GOT3 (cell line): ENCODE measurements around the gene PCBD1.
"Not testable (repeated sequence)": the region's sequence is repeated elsewhere in the genome, so short reads cannot be mapped to it uniquely, and the experiment has no call there.

Experiments
- DNase-seq: peaks from one replicate; lab custom pipeline; 2025; ENCODE audit warnings: mixed read lengths; lab: John Stamatoyannopoulos, UW

The PCBD1 gene

DNA sequence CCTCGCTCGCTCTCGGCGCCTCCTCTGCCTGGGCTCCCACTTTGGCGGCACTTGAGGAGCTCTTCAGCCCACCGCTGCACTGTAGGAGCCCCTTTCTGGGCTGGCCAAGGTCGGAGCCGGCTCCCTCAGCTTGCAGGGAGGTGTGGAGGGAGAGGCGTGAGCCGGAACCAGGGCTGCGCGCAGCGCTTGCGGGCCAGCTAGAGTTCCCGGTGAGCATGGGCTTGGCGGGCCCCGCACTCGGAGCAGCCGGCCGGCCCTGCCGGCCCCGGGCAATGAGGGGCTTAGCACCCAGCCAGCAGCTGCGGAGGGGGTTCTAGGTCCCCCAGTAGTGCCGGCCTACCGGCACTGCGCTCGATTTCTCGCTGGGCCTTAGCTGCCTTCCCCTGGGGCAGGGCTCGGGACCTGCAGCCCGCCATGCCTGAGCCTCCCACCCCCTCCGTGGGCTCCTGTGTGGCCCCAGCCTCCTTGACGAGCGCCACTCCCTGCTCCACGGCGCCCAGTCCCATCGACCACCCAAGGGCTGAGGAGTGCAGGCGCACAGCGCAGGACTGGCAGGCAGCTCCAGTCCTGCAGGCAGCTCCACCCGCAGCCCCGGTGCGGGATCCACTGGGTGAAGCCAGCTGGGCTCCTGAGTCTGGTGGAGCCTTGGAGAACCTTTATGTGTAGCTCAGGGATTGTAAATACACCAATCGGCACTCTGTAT lies 26.7 kb downstream of the PCBD1 start:
- DNase-seq, result not testable (repeated sequence)

- DNase-seq, result no peak
Observed at GRCh38 chr10:70858759-70859158, 29.6 kb downstream of the PCBD1 start.

DNA sequence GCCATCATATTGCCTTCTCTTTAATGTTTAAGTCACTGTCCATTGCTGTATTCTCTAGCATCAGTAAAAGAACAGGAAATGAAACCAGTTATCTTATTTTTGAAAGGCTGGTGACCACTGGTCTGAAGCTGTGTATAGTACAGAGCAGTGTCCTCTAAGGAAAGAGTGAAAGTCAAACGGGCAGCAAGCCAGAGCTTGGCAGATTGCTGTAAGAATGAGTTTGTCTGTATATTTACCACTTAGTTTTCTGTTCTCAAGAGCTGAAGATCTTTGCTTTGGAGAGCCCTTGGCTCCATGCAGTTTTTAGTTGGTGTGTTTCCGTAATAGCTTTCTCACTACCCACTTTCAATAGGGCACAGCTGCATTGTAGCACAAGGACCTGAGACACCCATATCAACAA lies 31.9 kb downstream of the PCBD1 start:
- DNase-seq, result no peak

DNA sequence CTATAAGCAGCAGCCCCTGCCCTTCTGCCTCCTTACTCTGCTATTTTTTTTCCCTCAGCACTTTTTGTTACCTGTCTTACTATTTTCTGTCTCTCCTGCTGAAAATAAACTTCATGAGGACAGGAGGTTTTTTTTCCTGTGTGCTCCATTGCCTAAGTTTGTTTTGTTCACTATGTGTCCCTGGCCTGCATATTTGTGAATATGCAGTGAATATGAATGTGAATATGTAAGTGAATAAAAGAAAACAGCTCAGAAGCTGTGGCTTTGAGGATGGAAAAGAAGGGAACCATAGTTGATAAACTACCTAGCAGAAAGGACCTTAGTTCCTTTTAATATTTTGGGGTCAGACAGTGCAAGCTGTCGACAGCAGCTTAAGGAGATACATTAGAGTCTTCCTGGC lies 34.9 kb downstream of the PCBD1 start:
- no peak for DNase-seq

GRCh38 chr10:70853038-70853437 lies 35.3 kb downstream of the PCBD1 start:
- no peak for DNase-seq

DNA sequence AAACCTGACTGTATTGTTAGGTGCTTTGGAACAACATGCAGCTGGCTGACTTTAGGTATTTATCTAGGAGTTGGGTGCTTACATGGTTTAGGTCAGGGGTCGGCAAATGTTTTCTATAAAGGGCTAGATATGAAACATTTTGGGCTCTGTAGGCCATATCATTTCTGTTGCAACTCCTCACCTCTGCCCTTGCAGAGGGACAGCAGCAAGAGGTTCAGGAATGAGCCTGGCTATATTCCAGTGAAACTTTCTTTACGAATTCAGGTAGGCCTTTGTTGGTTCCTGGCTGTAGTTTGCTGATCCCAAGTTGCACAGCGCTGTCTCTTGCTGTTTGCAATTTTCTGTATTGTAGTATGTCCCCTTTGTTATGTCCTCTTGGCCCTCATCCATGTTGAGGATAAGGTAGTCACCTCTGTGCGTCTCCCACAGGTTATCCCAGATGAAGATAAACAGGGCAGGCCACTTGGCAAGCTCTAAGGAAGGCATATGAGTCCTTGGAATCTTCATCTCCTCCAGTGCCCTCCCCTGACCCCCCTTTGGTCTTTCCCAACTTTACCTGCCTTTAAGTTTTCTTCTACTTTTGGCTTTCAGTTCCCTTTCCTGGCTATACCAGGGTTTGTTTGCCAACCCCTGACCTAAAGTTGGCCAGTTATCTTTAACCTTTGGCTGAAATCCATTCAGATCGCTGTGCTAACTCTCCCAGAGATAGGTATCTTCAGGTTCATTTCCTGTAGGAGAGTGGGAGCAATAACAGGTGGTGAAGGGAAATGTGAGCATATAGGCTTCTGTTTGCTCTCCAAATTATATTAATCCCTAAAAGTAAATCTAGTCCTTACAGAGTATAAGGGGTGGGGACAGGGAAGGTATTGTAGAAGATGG lies 36.5 kb downstream of the PCBD1 start:
- DNase-seq, result no peak

GRCh38 chr10:70850097-70850496 lies 38.3 kb downstream of the PCBD1 start:
- no peak for DNase-seq

DNA sequence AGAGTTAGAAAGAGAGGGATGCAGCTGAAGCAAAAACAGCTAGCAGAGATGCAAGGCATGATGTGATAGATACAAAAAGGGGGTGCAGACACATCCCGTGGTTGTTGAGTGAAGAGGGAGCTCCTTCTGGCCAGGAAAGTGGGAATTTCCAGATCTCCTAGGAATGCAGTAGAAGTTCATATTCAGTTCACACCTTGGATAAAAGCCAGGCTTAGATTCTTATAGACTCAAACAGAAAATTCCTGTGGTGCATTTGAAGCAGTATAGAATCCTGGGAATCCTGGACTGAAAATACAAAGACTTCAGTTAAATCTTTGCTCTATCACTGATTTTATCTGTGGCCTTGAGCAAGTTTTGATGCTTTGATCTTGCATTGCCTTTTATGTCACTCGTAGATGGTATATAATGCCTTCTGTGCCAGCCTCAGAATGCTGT lies 38.8 kb downstream of the PCBD1 start:
- DNase-seq, result no peak

DNA sequence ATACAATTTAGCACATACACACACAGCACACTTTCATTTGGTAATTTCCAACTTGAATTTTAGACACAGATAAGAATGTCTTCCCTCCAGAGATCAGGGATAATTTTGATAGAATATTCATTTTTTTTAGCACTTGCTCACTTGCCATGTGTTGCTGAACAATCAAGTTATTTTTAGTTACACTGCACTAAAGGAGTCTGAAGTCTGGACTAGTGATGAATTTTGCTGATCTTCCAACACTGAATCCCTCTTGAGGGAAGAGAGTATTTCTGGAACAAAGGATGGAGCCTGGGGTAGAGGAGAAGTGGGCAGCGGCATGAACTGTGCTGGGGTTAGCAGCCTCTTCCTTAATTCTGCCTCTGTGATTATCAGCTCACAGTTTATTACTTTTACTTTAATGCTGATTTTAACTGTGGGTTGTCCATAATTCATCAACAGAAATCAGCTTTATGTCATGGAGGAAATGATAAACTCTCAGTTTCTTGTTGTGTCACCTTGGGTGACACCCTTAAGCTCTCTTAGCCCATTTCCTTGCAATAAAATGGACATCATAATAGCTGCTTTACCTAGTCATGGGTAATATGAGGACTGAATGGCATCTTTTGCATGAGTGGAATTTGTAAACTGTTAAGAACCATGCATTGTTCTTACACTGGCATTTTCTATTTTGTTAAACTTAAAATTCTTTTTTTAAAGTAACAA lies 40.6 kb downstream of the PCBD1 start:
- no peak for DNase-seq

- no peak for DNase-seq
Observed at GRCh38 chr10:70846795-70847194, 41.6 kb downstream of the PCBD1 start.

GRCh38 chr10:70845816-70846215 lies 42.5 kb downstream of the PCBD1 start:
- no peak for DNase-seq

DNA sequence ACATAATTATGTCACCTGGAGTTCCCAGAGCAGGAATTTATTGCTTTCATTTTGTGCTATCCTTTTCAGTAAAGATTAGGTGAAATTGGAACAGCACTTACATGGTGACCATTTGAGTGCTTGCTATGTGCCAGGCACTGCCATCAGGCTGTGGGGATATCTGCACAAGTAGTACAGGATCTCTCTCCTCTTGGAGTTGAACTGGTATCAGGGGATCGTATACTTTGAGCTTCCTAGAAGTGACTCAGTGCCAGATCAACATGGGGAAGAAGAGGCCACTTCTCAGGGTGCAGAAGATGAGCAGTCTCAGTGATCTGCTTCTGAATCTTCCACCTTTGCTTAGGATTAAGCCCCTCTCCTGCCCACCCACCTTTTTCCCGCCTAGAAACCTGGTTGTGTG lies 43.1 kb downstream of the PCBD1 start:
- DNase-seq, result no peak

DNA sequence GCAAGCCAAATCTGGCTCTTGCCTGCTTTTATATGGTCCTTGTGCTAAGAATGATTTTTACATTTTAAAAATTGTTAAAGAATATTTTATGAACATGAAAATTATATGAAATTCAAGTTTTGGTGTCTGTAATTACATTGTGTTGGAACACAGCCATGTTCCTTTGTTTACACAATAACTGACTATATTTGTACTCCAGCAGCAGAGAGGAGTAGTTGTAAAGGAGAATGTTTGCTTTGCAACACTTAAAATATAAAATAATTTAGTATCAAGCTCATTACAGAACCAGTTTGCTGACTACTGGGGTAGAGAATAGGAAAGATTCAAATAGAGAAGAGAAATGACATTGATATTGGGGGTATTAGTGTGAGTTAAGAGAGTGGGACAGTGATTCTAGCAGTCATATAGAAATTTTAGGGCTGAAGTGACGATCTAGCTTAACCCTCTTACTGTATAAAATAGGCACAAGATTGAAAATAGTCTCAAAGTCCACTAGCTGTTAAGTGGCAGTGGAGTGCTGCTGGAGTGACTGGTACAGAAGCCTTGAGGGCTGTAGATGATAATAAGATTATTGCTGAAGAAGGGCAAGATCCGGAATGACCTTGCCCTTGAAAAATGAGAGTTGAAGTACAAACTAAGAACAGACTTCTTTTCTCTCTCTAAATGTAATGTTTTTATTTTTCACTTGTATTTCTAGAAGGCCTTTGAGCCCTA lies 44.4 kb downstream of the PCBD1 start:
- DNase-seq, result no peak

GRCh38 chr10:70843333-70843732 lies 45.0 kb downstream of the PCBD1 start:
- DNase-seq, result no peak

GRCh38 chr10:70840836-70841235 lies 47.5 kb downstream of the PCBD1 start:
- no peak for DNase-seq

GRCh38 chr10:70838270-70838805 lies 50.0 kb downstream of the PCBD1 start:
- no peak for DNase-seq

DNA sequence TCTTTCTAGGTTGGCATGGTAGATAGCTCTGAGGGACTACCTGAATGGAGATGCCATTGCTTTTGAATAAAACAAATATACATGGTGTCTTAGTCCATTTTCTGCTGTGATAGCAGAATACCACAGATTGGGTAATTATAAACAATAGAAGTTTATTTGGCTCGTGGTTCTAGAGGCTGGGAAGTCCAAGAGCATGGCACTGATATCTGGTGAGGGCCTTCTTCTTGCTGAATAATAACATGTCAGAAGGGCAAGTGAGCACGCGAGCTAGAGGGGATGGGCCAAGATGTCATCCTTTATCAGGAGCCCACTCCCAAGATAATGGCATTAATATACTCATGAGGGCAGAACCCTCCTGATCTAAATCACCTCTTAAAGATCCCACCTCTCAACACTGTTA lies 50.7 kb downstream of the PCBD1 start:
- DNase-seq, result no peak

- DNase-seq, result no peak
Observed at GRCh38 chr10:70836319-70836718, 52.0 kb downstream of the PCBD1 start.

DNA sequence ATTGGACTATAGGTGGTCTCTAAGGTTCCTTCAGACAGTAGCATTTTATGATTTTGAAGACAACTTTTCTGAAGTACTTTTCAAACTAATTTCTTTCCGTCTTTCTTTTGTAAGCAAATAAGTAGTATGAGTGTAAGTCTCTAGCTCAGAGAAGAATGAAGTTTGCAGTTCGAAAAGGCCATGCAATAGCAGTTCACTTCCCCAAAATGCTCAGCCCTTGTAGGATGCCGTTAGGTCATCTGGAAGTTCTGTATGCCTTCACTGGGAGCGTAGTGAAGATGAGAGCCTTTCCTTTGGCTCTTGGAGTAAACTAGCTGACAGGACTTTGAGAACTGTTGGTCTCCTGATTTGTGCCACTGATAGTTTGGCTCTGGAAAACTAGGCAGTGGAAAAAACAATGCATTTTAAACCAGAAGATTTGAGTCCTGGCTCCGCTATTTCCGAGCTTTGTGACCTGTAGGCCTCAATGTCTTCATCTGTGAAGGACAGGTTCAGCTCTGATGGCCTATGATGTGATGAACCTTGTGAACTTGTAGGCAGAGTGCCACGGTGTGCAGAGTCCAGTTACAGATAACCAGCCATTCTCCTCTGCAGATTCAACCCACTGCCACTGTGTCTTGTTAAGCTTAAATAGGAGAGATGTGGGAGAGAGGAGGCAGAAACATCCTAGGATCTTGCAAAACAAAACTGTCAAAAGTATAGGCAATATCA lies 53.8 kb downstream of the PCBD1 start:
- DNase-seq, result no peak

- no peak for DNase-seq
Observed at GRCh38 chr10:70834021-70834420, 54.3 kb downstream of the PCBD1 start.

- DNase-seq, result no peak
Observed at GRCh38 chr10:70833601-70834000, 54.8 kb downstream of the PCBD1 start.
